SK-N-SH treated with all-trans-retinoic acid at 6 μM for 48 hours (cell line): Measurements from ENCODE around the gene TEX52.

Experiments used
- ATAC-seq: fragments of 200-7000 bp; cut with Tn5 transposase; 3 replicates; pipeline ENCODE4 v1.9.1; 2020; ENCODE audit warnings: mild to moderate bottlenecking, moderate library complexity
- ARNTL ChIP-seq: fragments of 450-650 bp; formaldehyde crosslinking; IDR thresholded peaks from 2 replicates; pipeline ENCODE4 v1.5.0; 2020; ENCODE audit warnings: low read depth, mild to moderate bottlenecking, moderate library complexity, borderline replicate concordance
- BACH2 ChIP-seq: fragments of 250-450 bp; sonication (Bioruptor Pico); IDR thresholded peaks from 2 replicates; pipeline ENCODE4 v1.9.0; 2021; ENCODE audit warnings: mild to moderate bottlenecking, borderline replicate concordance
- CSRNP3 ChIP-seq: fragments of 250-450 bp; sonication (Bioruptor Pico); IDR thresholded peaks from 2 replicates; pipeline ENCODE4 v1.5.1; 2021; ENCODE audit warnings: mild to moderate bottlenecking, moderate library complexity
- ESRRG ChIP-seq: fragments of 250-450 bp; sonication (Bioruptor Pico); IDR thresholded peaks from 2 replicates; pipeline ENCODE4 v1.6.1; 2021; ENCODE audit warnings: mild to moderate bottlenecking
- GLIS3 ChIP-seq: fragments of 250-450 bp; sonication (Bioruptor Pico); IDR thresholded peaks from 2 replicates; pipeline ENCODE4 v1.5.0; 2020; ENCODE audit warnings: mild to moderate bottlenecking, moderate library complexity
- ISL1 ChIP-seq: fragments of 250-450 bp; sonication (Bioruptor Pico); IDR thresholded peaks from 2 replicates; pipeline ENCODE4 v2.1.2; 2022; ENCODE audit warnings: mild to moderate bottlenecking, moderate library complexity
- OSR1 ChIP-seq: fragments of 250-450 bp; sonication (Bioruptor Pico); IDR thresholded peaks from 2 replicates; pipeline ENCODE4 v1.8.0; 2022; ENCODE audit warnings: moderate library complexity, mild to moderate bottlenecking, inconsistent platforms
- PATZ1 ChIP-seq: fragments of 250-450 bp; sonication (Bioruptor Pico); IDR thresholded peaks from 2 replicates; pipeline ENCODE4 v1.8.0; 2020; ENCODE audit warnings: mild to moderate bottlenecking, moderate library complexity, borderline replicate concordance
- POU6F1 ChIP-seq: fragments of 250-450 bp; sonication (Bioruptor Pico); IDR thresholded peaks from 2 replicates; pipeline ENCODE4 v1.8.0; 2021; ENCODE audit warnings: low read depth, mild to moderate bottlenecking, moderate library complexity, borderline replicate concordance
- PPARA ChIP-seq: fragments of 250-450 bp; sonication (Bioruptor Pico); IDR thresholded peaks from 2 replicates; pipeline ENCODE4 v1.5.0; 2020; ENCODE audit warnings: mild to moderate bottlenecking, borderline replicate concordance
- RARB ChIP-seq: fragments of 250-450 bp; sonication (Bioruptor Pico); IDR thresholded peaks from 2 replicates; pipeline ENCODE4 v1.8.0; 2021; ENCODE audit warnings: mild to moderate bottlenecking, moderate library complexity
- SNAI2 ChIP-seq: fragments of 250-450 bp; sonication (Bioruptor Pico); IDR thresholded peaks from 2 replicates; pipeline ENCODE4 v1.5.0; 2020; ENCODE audit warnings: mild to moderate bottlenecking, moderate library complexity
- TSHZ2 ChIP-seq: fragments of 250-450 bp; sonication (Bioruptor Pico); IDR thresholded peaks from 2 replicates; pipeline ENCODE4 v1.5.0; 2020; ENCODE audit warnings: mild to moderate bottlenecking, moderate library complexity
- ZC3H10 ChIP-seq: fragments of 250-450 bp; sonication (Bioruptor Pico); IDR thresholded peaks from 2 replicates; pipeline ENCODE4 v1.5.1; 2021; ENCODE audit warnings: mild to moderate bottlenecking, moderate library complexity
- ZFP3 ChIP-seq: fragments of 250-450 bp; sonication (Bioruptor Pico); IDR thresholded peaks from 2 replicates; pipeline ENCODE4 v1.5.0; 2020; ENCODE audit warnings: mild to moderate bottlenecking, moderate library complexity
- ZFP30 ChIP-seq: fragments of 450-650 bp; formaldehyde crosslinking; IDR thresholded peaks from 2 replicates; pipeline ENCODE4 v1.5.0; 2022; ENCODE audit warnings: mild to moderate bottlenecking, moderate library complexity
- ZNF565 ChIP-seq: fragments of 450-650 bp; formaldehyde crosslinking; conservative IDR thresholded peaks from 2 replicates; pipeline ENCODE4 v1.5.0; 2020; ENCODE audit warnings: low read depth, mild to moderate bottlenecking, moderate library complexity
- ZNF70 ChIP-seq: fragments of 450-650 bp; formaldehyde crosslinking; IDR thresholded peaks from 2 replicates; pipeline ENCODE4 v1.5.0; 2020; ENCODE audit warnings: mild to moderate bottlenecking, moderate library complexity
- ZNF8 ChIP-seq: fragments of 450-650 bp; formaldehyde crosslinking; IDR thresholded peaks from 2 replicates; pipeline ENCODE4 v1.5.0; 2020; ENCODE audit warnings: mild to moderate bottlenecking, moderate library complexity
- TF ChIP-seq, protein P1 (sequence below): fragments of 250-450 bp; sonication (Bioruptor Pico); IDR thresholded peaks from 2 replicates; pipeline ENCODE4 v1.5.1; 2020; ENCODE audit warnings: low read depth, mild to moderate bottlenecking, moderate library complexity

TEX52 gene

GRCh38 chr12:2806700-2807099 is 50.1 kb downstream of the TEX52 start:
- no peak for TF ChIP-seq RARB
- no peak for TF ChIP-seq ESRRG
- no peak for TF ChIP-seq ZFP3 (CRISPR knock-in tag)
- TF ChIP-seq ZNF70 = no peak
- TF ChIP-seq GLIS3 (CRISPR knock-in tag) = no peak
- TF ChIP-seq TSHZ2 = no peak
- no peak for TF ChIP-seq OSR1 (CRISPR knock-in tag)
- TF ChIP-seq ARNTL (CRISPR knock-in tag) = no peak
- TF ChIP-seq, protein P1, sequence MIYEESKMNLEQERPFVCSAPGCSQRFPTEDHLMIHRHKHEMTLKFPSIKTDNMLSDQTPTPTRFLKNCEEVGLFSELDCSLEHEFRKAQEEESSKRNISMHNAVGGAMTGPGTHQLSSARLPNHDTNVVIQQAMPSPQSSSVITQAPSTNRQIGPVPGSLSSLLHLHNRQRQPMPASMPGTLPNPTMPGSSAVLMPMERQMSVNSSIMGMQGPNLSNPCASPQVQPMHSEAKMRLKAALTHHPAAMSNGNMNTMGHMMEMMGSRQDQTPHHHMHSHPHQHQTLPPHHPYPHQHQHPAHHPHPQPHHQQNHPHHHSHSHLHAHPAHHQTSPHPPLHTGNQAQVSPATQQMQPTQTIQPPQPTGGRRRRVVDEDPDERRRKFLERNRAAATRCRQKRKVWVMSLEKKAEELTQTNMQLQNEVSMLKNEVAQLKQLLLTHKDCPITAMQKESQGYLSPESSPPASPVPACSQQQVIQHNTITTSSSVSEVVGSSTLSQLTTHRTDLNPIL (CRISPR knock-in tag) = no peak
- TF ChIP-seq ZC3H10 (CRISPR knock-in tag) = no peak
- TF ChIP-seq BACH2 (CRISPR knock-in tag) = no peak
- no peak for TF ChIP-seq ZFP30 (CRISPR knock-in tag)
- TF ChIP-seq ISL1 (CRISPR knock-in tag) = no peak
- TF ChIP-seq ZNF8 = no peak
- no peak for TF ChIP-seq ZNF565 (CRISPR knock-in tag)
- TF ChIP-seq CSRNP3 = no peak
- ATAC-seq = no peak

- no peak for ATAC-seq
- TF ChIP-seq ZNF8 = no peak
- TF ChIP-seq ZNF565 (CRISPR knock-in tag) = no peak
These were observed 51.7 kb downstream of the TEX52 start for GRCh38 chr12:2805143-2805520.

DNA sequence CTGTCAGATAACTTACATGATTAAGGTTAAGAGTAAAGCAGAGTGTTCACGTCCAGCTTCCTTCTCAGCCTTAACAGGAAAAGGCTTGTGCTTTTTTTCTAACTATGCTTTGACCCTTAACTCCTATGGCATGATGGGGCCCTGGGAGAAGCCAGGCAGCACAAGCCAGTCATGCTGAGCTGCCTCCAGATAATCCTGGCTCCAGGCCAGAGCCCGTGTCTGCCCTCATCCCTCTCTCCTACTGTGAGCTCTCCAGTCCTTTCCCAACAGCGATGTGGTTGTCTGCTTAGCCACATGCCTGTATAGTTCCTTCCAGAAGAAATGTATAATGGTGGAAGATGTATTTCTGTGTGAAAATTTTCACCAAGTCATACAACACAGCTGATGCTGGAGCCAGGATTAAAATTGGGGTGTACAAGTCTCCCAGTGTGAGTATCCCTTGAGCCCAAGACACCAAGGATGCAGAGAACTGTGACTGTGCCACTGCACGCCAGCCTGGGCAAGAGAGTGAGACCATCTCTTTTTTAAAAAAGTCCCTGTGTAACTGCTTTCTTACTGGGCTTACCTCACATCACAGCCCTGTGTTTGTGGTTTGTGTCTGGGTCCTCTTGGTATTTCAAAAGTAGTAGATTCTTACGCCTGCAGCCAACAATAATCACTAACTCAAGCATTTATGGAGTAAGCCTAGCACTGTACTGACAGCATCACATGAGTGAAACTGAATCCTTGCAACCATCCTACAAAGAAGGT is 52.3 kb downstream of the TEX52 start:
- ATAC-seq = peak; percentile 50; the same call in 2 of the 3 replicates

More for the DNA sequence above, 52.3 kb downstream of the TEX52 start:
- TF ChIP-seq ESRRG (no peak), RARB (no peak), PATZ1 (CRISPR knock-in tag) (no peak), CSRNP3 (no peak), GLIS3 (CRISPR knock-in tag) (no peak), BACH2 (CRISPR knock-in tag) (no peak), POU6F1 (no peak), ISL1 (CRISPR knock-in tag) (no peak), OSR1 (CRISPR knock-in tag) (no peak), PPARA (CRISPR knock-in tag) (no peak), SNAI2 (no peak), TSHZ2 (no peak), ZNF8 (no peak), ZC3H10 (CRISPR knock-in tag) (no peak), ZNF70 (no peak)
- TF ChIP-seq, protein P1 (CRISPR knock-in tag) = no peak
